Superior temporal gyrus (tissue), 1 donor: ENCODE results near the gene ATXN1.
"Not testable (repeated sequence)": the region's sequence is repeated elsewhere in the genome, so short reads cannot be mapped to it uniquely, and the experiment has no call there.

Experiments
- DNase-seq: peaks from one replicate; pipeline ENCODE4 v3.0.0-alpha.2; 2016; ENCODE audit errors: extremely low spot score

ATXN1 gene

GRCh38 chr6:16278750-16279149 is 482.5 kb downstream of the ATXN1 start:
- no peak for DNase-seq

DNA sequence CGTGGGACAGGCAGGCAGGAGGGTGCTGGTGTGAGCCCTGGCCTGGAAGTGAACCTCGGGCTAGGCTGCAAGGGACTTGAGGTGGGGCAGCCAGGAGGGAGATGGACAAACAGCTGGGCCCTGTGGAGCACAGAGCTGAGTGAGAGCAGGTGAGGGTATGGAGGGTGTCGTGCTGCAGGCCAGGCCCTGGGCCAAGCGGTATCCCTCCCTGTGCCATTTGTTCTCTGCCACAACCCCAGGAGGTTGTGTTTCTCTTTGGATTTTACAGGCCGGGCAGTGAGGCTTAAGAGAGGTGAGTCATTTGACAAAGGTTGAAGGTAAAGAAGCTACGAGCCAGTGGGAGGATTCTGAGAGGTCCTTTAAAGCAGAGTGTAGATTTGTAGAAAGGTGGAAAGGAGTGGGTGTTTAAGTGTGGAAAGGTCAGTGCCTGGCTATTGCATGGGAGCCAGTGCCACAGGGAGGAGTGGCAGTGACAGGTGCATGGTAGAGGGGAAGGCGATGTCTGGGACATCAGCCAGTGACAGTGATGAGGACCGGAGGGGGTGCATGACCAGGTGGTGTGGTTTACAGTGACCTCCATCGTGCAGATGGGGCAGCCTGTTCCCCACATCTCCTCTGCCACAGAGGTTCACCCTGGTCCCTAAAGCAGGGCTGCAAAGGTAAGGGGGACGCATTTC is 483.1 kb downstream of the ATXN1 start:
- DNase-seq, result no peak

DNA sequence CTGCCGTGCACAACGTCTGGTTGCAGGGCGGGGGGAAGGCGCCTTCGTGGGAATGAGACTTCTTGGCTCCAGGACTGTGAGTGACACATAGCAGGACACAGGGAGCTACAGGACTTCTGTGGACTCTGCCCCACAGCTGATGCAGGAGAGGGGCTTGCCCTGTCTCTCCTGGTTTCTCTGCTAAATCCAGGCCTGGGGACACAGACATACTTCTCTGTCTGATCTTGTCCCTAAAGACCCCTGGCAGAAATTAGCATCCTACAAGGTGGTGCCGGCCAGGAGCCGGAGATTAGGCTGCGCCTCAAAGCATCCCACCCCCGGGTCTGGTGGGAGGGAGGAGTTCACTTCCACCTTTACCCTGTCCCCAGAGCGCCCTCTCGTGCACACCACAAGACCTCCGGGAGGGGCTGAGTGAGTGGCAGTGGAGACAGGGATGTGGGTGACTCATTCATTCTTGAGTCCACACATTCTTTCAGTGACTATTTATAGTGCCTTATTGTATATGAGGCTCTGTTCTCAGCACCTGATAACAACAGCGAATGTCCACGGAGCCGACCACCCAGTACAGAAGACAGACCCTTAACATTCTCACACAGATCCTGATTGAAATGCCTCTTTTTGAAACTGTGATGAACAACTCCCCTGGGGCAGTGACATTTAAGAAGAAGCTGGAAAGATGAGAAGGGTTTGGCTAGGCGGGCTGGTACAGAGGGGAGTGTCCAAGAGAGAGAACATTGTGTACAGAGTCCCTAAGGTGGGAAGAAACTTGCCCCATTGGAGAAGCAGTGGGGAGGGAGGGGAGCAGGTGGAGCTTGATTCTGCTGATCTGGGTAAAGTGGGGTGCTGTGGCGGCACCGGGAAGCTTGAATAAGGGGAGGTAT is 483.9 kb downstream of the ATXN1 start:
- no peak for DNase-seq

GRCh38 chr6:16274885-16275589 is 486.2 kb downstream of the ATXN1 start:
- DNase-seq, result no peak

GRCh38 chr6:16274483-16274882 is 486.8 kb downstream of the ATXN1 start:
- DNase-seq, result no peak

DNA sequence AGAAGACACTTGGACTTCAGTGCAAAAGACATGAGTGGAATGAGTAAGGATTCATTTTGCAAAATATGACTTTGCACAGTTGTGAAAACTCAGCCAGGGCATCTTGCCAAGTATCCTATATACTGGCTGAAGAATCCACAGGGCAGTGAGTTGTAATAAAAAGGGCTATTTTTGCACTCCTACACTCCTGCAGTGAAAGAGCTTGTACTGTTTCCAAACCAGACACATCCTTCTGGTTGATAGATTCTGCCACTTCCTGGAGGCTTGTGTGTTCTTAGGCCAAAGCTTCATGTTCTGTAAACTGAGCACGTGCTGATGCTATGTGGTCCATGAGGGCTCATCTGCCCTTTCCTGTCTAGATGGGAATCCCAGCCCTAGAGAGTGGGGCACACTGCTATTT is 488.0 kb downstream of the ATXN1 start:
- DNase-seq, result peak; percentile 44

DNA sequence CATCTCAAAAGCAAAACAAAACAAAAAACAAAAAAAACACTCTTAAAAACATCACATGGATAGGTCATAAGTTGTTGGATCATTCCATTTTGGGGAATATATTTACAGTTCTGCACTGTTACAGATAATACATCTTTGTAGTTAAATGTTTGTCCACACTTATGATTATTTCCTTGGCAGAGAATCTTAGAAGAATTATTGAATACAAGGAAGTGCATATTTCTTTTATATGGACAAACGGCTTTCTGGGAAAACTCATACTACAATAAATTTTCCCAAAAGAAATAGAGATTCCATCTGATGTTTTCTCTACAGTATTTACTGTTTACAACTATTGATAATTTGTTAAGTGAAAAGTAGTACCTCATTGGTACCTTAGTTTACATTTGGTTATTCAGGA is 489.1 kb downstream of the ATXN1 start:
- no peak for DNase-seq

- no peak for DNase-seq
Observed at GRCh38 chr6:16271428-16271827, 489.8 kb downstream of the ATXN1 start.

- no peak for DNase-seq
Observed at GRCh38 chr6:16270178-16270794, 491.0 kb downstream of the ATXN1 start.

DNA sequence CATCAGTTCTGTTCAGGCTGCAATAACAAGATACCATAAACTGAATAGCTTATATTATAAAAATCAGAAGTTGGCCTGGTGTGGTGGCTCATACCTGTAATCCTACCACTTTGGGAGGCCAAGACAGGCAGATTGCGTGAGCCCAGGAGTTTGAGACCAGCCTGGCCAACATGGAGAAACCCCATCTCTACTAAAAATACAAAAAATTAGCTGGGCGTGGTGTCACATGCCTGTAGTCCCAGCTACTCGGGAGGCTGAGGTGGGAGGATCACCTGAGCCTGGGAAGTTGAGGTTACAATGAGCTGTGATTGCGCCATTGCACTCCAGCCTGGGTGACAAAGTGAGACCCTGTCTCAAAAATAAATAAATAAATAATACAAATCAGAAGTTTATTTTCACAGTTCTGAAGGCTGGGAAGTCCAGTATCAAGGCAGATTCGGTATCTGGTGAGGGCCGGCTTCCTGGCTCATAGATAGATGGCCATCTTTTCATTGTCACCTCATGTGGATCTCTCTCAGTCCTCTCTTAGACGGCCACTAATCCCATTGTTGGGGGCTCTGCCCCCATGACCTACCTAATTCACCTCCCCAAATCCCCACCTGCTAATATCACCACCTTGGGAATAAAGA is 491.7 kb downstream of the ATXN1 start:
- DNase-seq, result not testable (repeated sequence)

GRCh38 chr6:16267428-16268263 is 493.6 kb downstream of the ATXN1 start:
- DNase-seq, result no peak

- DNase-seq, result no peak
Observed at GRCh38 chr6:16265351-16266341, 495.6 kb downstream of the ATXN1 start.

GRCh38 chr6:16264785-16265184 is 496.5 kb downstream of the ATXN1 start:
- DNase-seq, result no peak

DNA sequence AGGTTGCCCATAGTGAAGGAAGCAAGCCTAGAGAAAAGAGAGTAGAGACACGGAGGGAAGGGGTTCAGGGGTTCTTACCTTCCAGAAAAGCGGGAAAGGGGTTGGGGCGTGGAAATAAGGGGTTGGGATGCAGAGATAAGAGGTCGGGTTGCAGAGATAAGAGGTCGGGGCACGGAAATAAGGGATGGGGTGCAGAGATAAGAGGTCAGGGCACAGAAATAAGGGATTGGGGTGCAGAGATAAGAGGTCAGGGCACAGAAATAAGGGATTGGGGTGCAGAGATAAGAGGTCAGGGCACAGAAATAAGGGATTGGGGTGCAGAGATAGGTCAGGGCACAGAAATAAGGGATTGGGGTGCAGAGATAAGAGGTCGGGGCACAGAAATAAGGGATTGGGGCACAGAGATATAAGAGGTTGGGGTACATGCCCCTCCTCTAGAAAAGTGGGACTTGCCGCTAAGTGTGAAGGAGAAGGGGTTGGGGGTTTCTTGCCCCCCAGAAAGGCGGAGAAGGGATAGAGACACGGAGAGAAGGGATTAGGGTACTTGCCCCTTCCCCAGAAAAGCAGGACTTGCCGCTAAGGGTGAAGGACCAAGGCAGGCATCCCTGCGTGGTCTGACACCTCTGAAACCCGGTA is 497.7 kb downstream of the ATXN1 start:
- DNase-seq, result not testable (repeated sequence)

DNA sequence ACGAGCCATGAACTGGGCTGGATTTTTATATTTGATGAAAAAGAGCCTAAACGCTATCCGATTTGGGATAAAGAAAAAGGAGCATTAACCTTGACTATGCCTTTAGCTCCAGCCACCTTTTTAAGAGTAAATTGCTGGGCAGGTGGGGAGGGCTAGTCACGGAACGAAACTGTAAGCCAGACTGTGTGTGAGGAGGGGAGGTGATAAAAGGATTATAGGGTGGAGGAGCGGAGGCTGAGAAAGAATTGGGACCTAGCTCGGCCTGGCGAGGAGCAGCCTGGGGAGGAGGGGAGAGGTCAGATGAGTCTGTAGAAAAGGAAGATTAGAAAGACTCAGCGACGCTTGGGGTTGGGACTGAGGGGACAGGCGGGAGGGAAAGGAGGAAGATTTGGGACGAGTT is 498.5 kb downstream of the ATXN1 start:
- DNase-seq, result not testable (repeated sequence)

DNA sequence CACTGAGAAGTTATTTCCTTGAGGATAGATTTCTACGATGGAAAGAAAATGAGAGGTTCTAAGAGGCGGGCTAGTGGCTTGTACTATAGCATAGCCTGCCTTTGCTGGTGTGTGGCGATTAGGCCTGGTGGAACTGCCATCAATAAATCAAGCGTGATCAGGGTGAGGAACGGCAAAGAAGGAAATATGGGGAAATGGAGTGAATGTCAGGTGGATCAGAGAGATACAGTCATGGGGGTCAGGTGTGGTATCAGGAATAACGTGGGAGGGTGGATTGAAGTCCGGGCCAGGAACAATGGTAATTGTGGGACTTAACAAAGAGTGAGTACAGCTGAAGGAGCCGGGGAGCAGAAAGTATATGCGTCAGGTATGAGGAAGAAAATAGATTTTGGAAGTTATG is 500.7 kb downstream of the ATXN1 start:
- DNase-seq, result not testable (repeated sequence)

GRCh38 chr6:16259604-16260003 is 501.7 kb downstream of the ATXN1 start:
- not testable (repeated sequence) for DNase-seq

- no peak for DNase-seq
Observed at GRCh38 chr6:16258709-16259075, 502.6 kb downstream of the ATXN1 start.
